GM19099 (cell line): ENCODE measurements around the gene KLHL30.

Source experiments
- POLR2A ChIP-seq: IDR thresholded peaks from 3 replicates; pipeline ENCODE4 v1.6.1; 2011; ENCODE audit warnings: low read depth; ENCODE audit not compliant: insufficient read length; ENCODE audit errors: extremely low read depth

The KLHL30 gene

GRCh38 chr2:238138331-238139195 is at the start of gene KLHL30:
TSS of gene KLHL30 (plus strand) at chr2:238138668. CDS start at chr2:238140755, 2,087 bp downstream.
- TF ChIP-seq POLR2A = no peak

GRCh38 chr2:238090887-238091286 is 47.6 kb upstream of the KLHL30 start:
- no peak for TF ChIP-seq POLR2A

- no peak for TF ChIP-seq POLR2A
These were observed 46.9 kb upstream of the KLHL30 start for GRCh38 chr2:238091436-238092060.

- no peak for TF ChIP-seq POLR2A
These were observed 45.9 kb upstream of the KLHL30 start for GRCh38 chr2:238092486-238093035.

GRCh38 chr2:238093181-238094140 is 45.0 kb upstream of the KLHL30 start:
- TF ChIP-seq POLR2A = no peak

- TF ChIP-seq POLR2A = no peak
These were observed 43.9 kb upstream of the KLHL30 start for GRCh38 chr2:238094438-238095022.

GRCh38 chr2:238095143-238095542 is 43.3 kb upstream of the KLHL30 start:
- no peak for TF ChIP-seq POLR2A

- TF ChIP-seq POLR2A = no peak
These were observed 42.0 kb upstream of the KLHL30 start for GRCh38 chr2:238096311-238097011.

- no peak for TF ChIP-seq POLR2A
These were observed 41.1 kb upstream of the KLHL30 start for GRCh38 chr2:238097201-238097987.

GRCh38 chr2:238097988-238098871 is 40.2 kb upstream of the KLHL30 start:
- TF ChIP-seq POLR2A = peak; percentile 43

GRCh38 chr2:238098901-238099713 is 39.4 kb upstream of the KLHL30 start:
- no peak for TF ChIP-seq POLR2A
